Nephron (organoid): ENCODE results near the gene C11orf42.

Experiments used
- H3K27ac Mint-ChIP-seq, 3 experiments: 2 replicates each; pipeline ENCODE4 v1.8.0; 2020; ENCODE audit warnings: mixed read lengths in 3 of 3, mild to moderate bottlenecking in 2 of 3, moderate library complexity in 1 of 3
- H3K27me3 Mint-ChIP-seq: 2 replicates; pipeline ENCODE4 v1.8.0; 2021; ENCODE audit warnings: low read depth, mild to moderate bottlenecking, moderate library complexity, mixed read lengths
- H3K36me3 Mint-ChIP-seq: 2 replicates; pipeline ENCODE4 v1.8.0; 2020; ENCODE audit warnings: low read depth, mixed read lengths
- H3K4me1 Mint-ChIP-seq: 2 replicates; pipeline ENCODE4 v1.8.0; 2020; ENCODE audit warnings: mixed read lengths
- H3K4me3 Mint-ChIP-seq, 3 experiments: 2 replicates each; pipeline ENCODE4 v1.8.0; 2020; ENCODE audit warnings: mild to moderate bottlenecking in 3 of 3, mixed read lengths in 3 of 3, moderate library complexity in 2 of 3
- H3K9me3 Mint-ChIP-seq: 2 replicates; pipeline ENCODE4 v1.8.0; 2020; ENCODE audit warnings: mixed read lengths
- CTCF ChIP-seq, 3 experiments: fragments of 200-600 bp; sonication (generic); IDR thresholded peaks; one replicate each; pipeline ENCODE4 v1.5.0; 2021; ENCODE audit warnings: antibody characterized with exemption in 3 of 3; ENCODE audit not compliant: unreplicated experiment in 3 of 3

The C11orf42 gene

GRCh38 chr11:6232899-6233298 is 27.5 kb downstream of the C11orf42 start:
- no peak for TF ChIP-seq CTCF (IDR thresholded peaks at IDR 0.05; ENCODE audit: unreplicated experiment in 3 of 3)
- Mint-ChIP-seq H3K27ac (no peak overlapping the region), H3K9me3 (no peaks in the 10 kb centered on the region), H3K4me3 (peak overlapping the region; percentile 81 to 99 (median 96)), H3K27me3 (no peaks in the 10 kb centered on the region), H3K36me3 (no peaks in the 10 kb centered on the region), H3K4me1 (peaks cover 23% of the 10 kb centered on the region)

DNA sequence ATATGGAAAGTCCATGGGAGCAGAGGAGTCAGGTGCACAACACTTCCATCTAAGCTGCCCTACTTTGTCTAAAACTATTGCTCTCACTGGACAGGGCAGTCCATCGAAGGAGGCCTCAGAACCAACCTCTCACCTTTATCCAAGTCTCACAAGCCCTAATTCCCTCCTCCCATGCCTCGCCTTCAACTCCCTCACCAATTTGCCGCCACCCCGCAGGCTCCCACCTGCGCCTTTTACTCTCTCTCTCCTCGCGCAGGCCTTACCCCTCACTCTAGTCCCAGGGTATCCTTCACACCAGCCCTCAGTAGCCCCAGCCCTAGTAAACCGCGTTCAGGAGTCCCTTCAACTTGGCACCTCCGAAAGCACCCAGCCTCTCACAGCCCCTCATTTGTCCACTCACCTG is 28.6 kb downstream of the C11orf42 start:
- Mint-ChIP-seq H3K4me3 (peak overlapping the region; percentile 96 to 99 (median 98)), H3K9me3 (no peaks in the 10 kb centered on the region), H3K36me3 (no peaks in the 10 kb centered on the region), H3K4me1 (peaks cover 23% of the 10 kb centered on the region), H3K27ac (peak overlapping the region; percentile 41 to 89 (median 84)), H3K27me3 (no peaks in the 10 kb centered on the region)
- TF ChIP-seq CTCF (IDR thresholded peaks at IDR 0.05; ENCODE audit: unreplicated experiment in 3 of 3): no peak

DNA sequence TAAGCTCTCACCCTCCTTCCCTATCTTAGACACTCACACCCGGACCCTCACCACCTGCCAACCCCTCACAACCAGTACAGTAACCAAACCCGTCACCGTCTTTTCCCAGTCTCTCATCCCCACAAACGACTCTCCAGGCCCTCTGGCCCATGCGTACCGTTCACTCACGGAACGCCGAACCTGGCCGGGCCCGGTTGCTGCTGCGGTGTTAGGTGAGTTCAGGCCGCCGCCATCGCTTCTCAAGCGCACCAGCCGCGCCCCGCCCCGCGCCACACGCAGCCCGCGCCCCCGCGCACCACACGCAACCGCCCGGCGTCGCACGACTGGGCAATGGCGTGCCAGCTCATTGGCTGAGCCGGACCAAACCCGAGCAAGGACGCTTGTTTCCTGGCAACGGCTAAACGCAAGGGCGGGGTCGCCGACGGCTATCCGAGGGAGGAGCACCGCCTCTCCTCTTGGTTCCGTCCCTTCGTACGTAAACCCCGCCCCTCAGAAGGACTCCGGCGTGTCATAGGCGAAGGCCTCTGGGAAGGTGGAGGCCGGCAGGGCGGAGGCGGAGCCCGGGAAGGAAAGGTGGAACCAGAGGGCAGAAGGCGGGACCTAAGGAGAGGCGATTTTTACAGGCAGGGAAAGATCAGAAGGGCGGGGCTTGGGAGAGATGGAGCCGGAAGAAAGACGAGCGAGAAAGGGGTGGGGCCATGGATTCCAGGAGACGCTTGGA is 29.2 kb downstream of the C11orf42 start, which contains the start of gene FHIP1B:
Gene FHIP1B (minus strand): TSS at position 250 of the 721 bp plus-strand sequence. CDS start 10,120 bp downstream, outside the sequence.
- Mint-ChIP-seq H3K27ac (peak within 1 kb of the TSS; percentile 90 to 97 (median 96)), H3K4me1 (peaks cover 23% of the 10 kb centered on the region), H3K4me3 (peak within 1 kb of the TSS; percentile 96 to 99 (median 98)), H3K9me3 (no peaks in the 10 kb centered on the region), H3K36me3 (no peaks in the 10 kb centered on the region), H3K27me3 (no peaks in the 10 kb centered on the region)
- TF ChIP-seq CTCF (IDR thresholded peaks at IDR 0.05; ENCODE audit: unreplicated experiment in 3 of 3): no peak

DNA sequence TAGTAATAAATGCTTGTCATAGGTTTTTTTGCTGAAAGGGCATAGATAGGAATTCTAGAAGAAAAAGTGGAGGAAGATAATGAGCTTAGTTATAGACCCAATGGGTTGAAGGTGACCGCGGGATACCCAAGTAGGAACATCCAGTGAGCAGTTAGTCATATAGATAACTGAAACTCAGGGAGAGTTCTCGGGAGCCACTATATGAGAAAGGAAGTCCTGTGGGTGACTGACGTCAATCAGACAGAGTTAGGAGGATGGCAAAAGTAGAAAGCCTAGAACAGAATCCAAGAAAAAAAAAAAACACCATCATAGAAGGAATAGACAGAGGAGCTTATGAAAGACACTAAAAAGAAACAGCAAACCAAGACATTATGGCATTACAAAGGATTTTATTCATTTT is 31.9 kb downstream of the C11orf42 start:
- TF ChIP-seq CTCF (IDR thresholded peaks at IDR 0.05; ENCODE audit: unreplicated experiment in 3 of 3): no peak
- Mint-ChIP-seq H3K27me3 (peaks cover 6% of the 10 kb centered on the region), H3K36me3 (no peaks in the 10 kb centered on the region)

DNA sequence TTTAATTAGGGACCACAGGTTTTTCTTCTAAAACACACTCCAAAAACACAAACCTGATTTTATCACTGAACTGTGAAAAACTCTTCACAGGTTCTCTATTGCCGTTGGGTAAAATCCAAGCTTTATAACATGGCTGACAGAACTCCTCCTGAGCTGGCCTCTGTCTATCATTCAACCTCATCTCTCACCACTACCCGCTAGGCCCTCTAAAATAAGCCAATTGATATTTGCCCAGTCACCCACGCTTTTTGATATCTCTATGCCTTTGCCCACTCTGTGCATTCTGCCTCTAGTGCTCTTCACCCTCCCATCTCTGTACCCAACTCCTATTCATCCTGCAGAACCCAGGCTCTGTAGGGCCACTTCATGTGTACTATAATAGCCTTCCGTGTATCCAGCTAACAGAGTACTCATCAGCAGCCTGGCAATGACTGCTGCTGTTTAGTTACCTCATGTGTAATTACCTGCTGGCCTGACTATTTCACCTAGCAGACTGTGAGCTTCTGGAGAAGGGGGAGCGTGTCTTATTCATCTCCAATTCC is 32.5 kb downstream of the C11orf42 start:
- Mint-ChIP-seq H3K36me3 (no peaks in the 10 kb centered on the region), H3K27ac (no peak overlapping the region), H3K9me3 (no peaks in the 10 kb centered on the region), H3K4me1 (peaks cover 17% of the 10 kb centered on the region), H3K4me3 (no peak overlapping the region), H3K27me3 (peaks cover 6% of the 10 kb centered on the region)
- TF ChIP-seq CTCF (IDR thresholded peaks at IDR 0.05; ENCODE audit: unreplicated experiment in 3 of 3): no peak

More for the DNA sequence above, 31.9 kb downstream of the C11orf42 start:
- Mint-ChIP-seq H3K4me3 (no peak overlapping the region), H3K9me3 (no peaks in the 10 kb centered on the region), H3K27ac (no peak overlapping the region), H3K4me1 (peaks cover 17% of the 10 kb centered on the region)
